HPDE6-E6E7 (cell line): ENCODE results near the gene LTA4H.

ENCODE experiments used
- DNase-seq: peaks from one replicate; pipeline ENCODE4 v3.0.0; 2011; ENCODE audit warnings: missing footprints; ENCODE audit errors: extremely low spot score

The LTA4H gene

GRCh38 chr12:96057986-96058553 lies 22.7 kb upstream of the LTA4H start:
- no peak for DNase-seq

DNA sequence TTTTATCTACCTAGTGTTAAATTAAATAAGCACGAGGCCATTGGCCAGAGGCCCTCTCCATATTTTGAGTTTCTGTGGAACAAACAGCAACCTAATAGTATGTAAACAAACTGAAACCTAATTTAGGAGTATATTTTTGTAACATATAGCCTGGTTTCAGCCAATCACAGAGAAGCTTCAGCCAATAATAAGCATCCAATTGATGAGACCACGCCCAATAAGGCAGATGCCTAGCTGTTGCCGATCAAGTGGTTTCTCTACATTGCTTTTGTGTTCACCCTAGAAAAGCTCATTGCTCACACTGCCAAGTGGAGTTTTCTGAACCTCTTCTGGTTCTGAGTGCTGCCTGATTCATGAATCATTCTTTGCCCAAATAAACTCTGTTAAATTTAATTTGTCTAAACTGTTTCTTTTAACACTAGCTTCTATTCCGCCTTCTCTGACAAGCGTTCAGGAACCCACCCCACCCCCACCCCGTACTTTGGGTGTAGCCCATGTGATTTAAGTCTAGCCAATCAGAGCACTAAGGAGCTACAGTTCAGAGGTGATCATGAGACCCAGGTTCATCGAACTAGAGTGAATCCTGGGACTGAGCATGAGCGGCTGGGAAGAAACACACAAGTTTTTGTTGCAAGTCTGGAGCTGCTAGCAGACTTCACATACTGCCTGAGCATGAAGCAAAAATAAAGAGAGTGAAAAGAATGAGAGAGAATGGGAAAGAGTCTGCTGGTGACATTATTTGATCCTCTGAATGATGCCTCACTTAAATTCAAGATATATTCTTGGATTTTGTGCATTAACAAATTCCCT lies 21.5 kb upstream of the LTA4H start:
- DNase-seq, result no peak

GRCh38 chr12:96054244-96054610 lies 18.8 kb upstream of the LTA4H start:
- DNase-seq, result no peak

GRCh38 chr12:96053476-96054243 lies 18.3 kb upstream of the LTA4H start:
- DNase-seq, result no peak

GRCh38 chr12:96051756-96052485 lies 16.5 kb upstream of the LTA4H start:
- DNase-seq, result no peak

DNA sequence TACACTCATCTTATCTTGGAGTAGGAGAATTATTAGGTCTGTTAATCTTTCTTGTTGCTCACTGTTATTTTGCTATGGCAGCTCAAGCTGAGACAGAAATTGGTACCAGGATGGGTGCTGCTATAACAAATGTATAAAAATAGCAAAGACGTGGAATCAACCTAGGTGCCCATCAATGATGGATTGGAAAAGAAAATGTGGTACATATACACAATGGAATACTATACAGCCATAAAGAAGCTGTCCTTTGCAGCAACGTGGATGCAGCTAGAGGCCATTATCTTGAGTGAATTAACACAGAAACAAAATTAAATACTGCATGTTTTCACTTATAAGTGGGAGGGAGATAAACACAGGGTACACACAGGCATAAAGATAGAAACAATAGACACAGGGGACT lies 14.8 kb upstream of the LTA4H start:
- DNase-seq, result no peak

GRCh38 chr12:96049101-96049500 lies 13.7 kb upstream of the LTA4H start:
- DNase-seq, result no peak

DNA sequence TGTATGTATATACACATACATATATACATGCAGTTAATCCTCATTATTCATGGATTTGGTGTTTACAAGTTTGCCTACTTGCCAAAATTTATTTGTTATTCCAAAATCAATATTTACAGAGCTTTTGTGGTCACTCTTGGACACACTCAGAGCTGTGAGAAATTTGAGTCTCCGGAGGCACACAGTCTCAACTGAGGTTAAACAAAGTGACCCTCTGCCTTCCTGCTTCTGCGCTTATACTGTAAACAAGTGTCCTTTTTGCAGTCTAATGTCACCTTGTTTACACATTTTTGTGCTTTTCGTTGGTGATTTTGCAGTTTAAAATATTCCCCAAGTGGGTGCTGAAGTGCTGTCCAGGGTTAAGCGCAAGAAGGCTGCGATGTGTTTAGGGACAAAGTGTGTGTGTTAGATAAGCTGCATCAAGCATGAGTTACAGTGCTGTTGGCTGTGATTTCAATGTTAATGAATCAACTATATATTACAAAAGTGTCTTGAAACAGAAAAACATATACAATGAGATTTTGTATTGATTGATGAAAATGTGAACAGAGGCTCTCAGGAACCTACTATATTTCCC lies 13.1 kb upstream of the LTA4H start:
- DNase-seq, result no peak

GRCh38 chr12:96047229-96048211 lies 12.1 kb upstream of the LTA4H start:
- DNase-seq, result peak; percentile 89

DNA sequence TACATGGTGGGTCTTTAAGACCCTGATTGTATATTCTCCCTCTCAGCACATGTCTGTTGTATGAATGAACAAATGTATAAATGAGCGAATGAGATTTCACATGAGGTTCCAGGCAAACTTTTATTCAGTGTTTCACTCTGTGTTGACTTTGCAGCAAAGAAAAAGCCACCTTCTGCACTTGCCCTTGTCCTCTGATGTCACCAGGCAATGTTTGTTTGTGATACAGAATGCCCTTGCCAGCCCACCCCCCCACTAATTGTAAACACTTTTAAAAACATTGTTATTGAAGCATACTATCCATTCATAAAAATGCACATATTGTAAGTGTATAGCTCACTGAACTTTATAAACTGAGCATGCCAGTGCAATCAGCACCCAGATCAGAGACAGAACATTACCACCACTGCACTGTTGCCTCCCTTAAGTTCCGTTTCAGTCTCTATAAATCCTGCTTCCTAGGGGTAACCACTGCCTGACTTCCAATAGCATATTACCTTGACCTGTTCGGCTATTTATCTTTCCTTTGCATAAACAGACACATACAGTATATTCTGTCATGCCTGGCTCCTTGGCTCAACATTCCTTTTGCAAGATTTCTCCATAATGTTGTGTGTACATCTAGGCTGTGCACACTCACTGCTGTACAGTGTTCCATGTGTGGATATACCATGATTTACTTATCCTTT lies 11.3 kb upstream of the LTA4H start:
- DNase-seq, result no peak

- no peak for DNase-seq
Observed at GRCh38 chr12:96045566-96045965, 10.2 kb upstream of the LTA4H start.

GRCh38 chr12:96044943-96045290 lies 9.5 kb upstream of the LTA4H start:
- DNase-seq, result no peak

DNA sequence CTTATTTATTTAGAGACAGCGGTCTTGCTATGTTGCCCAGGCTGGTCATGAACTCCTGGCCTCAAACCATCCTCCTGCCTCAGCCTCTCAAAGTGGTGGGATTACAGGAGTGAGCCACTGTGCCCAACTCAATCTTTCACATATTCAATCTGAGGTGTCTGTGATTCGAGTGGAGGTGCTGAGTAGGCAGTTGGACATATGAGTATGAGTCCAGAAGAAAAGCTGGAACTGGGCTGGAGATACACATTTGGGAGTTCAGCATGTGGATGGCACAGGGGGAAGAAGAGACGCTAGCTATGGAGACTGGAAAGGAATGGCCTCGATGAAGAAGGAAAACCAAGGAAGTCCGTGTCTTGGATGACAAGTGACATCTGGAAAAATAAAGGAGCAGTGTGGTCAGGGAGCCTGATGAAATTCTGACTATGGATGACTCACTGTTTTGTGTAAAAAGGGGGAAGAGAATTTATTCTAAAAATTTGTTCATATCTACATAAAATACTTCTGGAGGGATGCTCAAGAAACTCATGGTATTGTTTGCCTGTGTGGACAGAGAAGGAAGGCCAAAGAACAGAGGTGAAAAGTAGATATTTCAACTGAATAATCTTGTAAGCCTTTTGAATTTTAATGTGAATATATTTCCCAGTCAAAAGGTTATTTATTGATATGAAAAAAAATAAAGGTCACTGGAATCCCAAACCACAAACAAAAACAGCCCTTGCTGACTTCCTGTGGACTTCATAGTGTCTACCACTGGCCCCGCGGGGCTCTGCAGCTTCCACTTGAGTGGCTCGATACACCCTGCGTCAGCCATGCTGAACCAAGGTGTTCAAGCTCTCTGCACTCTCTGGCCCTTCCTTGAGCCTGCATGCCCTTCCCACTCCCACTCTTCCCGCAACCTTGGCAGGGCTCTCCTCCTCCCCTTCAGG lies 8.9 kb upstream of the LTA4H start:
- DNase-seq, result no peak

DNA sequence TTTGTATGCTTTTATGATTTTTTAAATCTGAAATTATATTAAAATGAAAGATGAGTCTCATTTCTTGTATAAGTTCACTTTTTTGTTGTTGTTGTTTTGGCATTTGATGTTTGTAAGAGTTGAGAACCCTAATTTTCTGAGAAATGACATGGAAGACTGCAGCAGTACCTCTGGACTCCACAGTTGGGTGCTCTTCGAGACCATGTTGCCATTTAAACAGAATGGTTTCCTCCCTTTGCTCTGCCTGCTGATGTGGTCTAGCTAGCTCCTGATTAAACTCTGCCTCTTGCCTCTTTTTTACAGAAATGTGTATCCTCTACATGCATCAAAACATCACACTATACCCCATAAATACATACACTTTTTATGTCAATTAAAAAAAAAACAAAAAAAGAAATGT lies 5.8 kb upstream of the LTA4H start:
- no peak for DNase-seq

DNA sequence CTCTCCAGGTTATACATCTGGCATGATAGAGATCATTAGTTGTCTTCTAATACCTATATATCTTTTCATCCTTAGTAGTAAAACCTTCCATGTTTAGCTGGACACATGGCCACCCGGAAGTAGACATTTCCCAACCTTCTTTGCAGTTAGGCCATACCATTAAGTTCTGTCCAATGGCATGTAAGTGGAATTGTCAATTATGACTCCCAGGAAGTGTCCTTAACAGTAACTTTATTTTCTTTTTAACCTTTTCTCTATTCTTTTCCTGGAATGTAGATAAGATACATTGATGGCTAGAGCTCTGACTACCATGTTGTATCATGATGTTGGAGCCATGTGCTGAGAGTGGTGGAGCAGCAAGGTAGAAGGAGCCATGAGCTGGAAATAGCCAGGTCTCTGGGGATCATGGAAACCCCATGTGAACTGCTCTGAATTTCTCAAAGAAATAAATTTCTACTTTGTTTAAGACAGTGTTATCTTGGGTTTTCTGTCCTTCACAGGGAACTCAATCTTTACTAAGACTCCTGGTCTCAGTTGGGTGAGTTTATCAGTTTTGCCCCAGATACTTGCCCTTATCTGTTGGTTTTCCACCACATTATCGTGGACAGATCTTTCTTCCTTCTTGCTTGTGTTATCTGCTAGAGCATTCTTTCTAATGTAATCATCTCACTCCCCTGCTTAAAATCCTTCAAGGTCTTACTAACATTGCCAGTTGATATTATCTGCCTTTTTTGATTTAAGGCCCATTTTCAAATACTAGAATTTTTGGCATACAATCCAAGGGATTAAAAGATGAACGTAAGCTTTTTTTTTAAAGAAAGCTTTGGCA lies 5.1 kb upstream of the LTA4H start:
- no peak for DNase-seq

DNA sequence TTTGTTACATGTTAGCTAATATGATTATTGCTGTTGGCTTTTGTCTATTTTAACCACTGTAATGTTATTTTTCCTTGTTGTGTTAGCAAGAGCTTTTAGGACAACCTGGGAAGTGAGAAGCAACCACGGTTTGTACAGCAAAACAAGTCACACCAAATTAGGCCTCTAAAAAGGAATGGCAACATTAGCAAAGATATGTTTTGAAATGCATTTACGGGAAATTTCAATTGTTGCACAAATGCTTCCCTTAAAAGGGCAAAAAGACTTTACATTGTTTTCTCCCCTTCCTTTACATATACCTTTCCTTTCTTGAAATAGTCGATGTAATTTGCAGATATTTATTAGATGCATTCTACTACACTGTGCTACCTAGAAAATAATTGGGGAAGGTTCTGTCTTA lies 4.1 kb upstream of the LTA4H start:
- no peak for DNase-seq

DNA sequence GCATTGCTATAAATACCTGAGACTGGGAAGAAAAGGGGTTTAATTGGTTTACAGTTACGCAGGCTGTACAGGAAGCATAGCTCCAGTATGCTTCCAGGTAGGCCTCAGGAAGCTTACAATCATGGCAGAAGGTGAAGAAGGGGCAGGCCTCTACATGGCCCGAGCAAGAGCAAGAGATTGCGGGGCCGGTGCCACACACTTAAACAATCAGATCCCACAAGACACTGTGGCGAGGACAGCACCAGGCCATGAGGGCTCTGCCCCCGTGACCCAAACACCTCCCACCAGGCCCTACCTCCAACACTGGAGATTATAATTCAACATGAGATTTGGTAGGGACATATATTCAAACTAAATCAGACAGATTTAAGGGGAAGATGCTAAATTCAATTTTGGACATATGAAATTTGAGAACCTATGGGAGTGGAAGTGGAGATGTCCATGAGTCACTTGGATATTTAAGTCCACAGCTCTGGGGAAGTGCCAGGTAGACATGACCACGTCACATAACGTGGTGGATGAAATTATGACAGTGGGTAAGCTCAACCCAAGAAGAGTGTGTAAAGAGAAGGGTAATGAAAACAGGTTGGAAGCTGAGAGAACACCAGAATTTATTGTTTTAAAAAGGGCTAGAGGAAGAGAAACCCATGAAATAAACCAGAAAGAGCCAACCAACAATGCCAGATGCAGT lies 1.5 kb upstream of the LTA4H start:
- no peak for DNase-seq
